B cell (primary cell): Measurements from ENCODE around the gene C19orf73. TPM values are rescaled to one million over a fixed set of nuclear protein-coding genes. Genes with fewer than 3 reads are reported as not detected.

ENCODE experiments used
- ATAC-seq: fragments of 200-7000 bp; cut with Tn5 transposase; one replicate; pipeline ENCODE4 v1.10.0; 2021; ENCODE audit warnings: low read depth, mild to moderate bottlenecking, moderate number of reproducible peaks, moderate library complexity
- CTCF ChIA-PET: fragments of 350-600 bp; sonication (Branson Sonifier 250); formaldehyde crosslinking; loops from one replicate; lab custom pipeline; 2021; ENCODE audit warnings: antibody characterized with exemption, inconsistent platforms; lab: Charles Lee
- POLR2A ChIA-PET: fragments of 350-600 bp; sonication (Branson Sonifier 250); formaldehyde crosslinking; loops from one replicate; lab custom pipeline; 2021; ENCODE audit warnings: antibody characterized with exemption; lab: Charles Lee
- DNase-seq: peaks from one replicate; pipeline ENCODE4 v3.0.0; 2013
- H2AFZ ChIP-seq: 2 replicates; pipeline ENCODE4 v1.6.1; 2012; ENCODE audit warnings: mild to moderate bottlenecking, low read depth, low read length; ENCODE audit not compliant: insufficient read depth, poor library complexity, severe bottlenecking
- H3K27ac ChIP-seq, 2 donors: 1 replicate in 1 of 2; 2 replicates in 1 of 2; pipeline ENCODE4 v1.5.1; 2012 to 2013; ENCODE audit warnings: low read length in 2 of 2, mild to moderate bottlenecking in 2 of 2, moderate library complexity in 1 of 2
- H3K27me3 ChIP-seq, 4 experiments: fragments of 200-600 bp in 1 of 4; sonication (generic) in 1 of 4; replicated peaks in 1 of 4; 1 replicate in 2 of 4; 2 replicates in 2 of 4; pipeline versions ENCODE4 v1.6.1 to v1.7.0; 2013 to 2016; ENCODE audit warnings: low read length in 3 of 4, mild to moderate bottlenecking in 2 of 4, mixed read lengths in 1 of 4, moderate library complexity in 1 of 4; ENCODE audit not compliant: insufficient read depth in 4 of 4, control insufficient read depth in 3 of 4; ENCODE audit errors: control extremely low read depth in 1 of 4
- H3K36me3 ChIP-seq, 2 experiments: replicated peaks in 1 of 2; 1 replicate in 1 of 2; 2 replicates in 1 of 2; pipeline versions ENCODE4 v1.6.1 to v1.7.1; 2013; ENCODE audit warnings: low read length in 1 of 2; ENCODE audit not compliant: insufficient read depth in 2 of 2, control insufficient read depth in 1 of 2; ENCODE audit errors: control extremely low read depth in 1 of 2, extremely low read depth in 1 of 2
- H3K4me1 ChIP-seq, 2 donors: fragments of 200-600 bp in 1 of 2; sonication (generic) in 1 of 2; 1 replicate in 1 of 2; 2 replicates in 1 of 2; pipeline versions ENCODE4 v1.5.1 to v1.6.1; 2013 to 2017; ENCODE audit warnings: low read length in 2 of 2; ENCODE audit not compliant: control insufficient read depth in 2 of 2, insufficient read depth in 2 of 2
- H3K4me2 ChIP-seq: replicated peaks from 2 replicates; pipeline ENCODE3; 2012; ENCODE audit warnings: mild to moderate bottlenecking, low read depth, low read length; ENCODE audit not compliant: poor library complexity, severe bottlenecking
- H3K4me3 ChIP-seq, 5 experiments: fragments of 200-600 bp in 1 of 5; sonication (generic) in 1 of 5; 1 replicate in 3 of 5; 2 replicates in 2 of 5; pipeline versions ENCODE4 v1.5.1 to v1.7.0; 2011 to 2016; ENCODE audit warnings: low read length in 4 of 5, mild to moderate bottlenecking in 4 of 5, low read depth in 2 of 5, control low read depth in 1 of 5, moderate library complexity in 1 of 5; ENCODE audit not compliant: insufficient read depth in 1 of 5; ENCODE audit errors: control extremely low read depth in 1 of 5, extremely low read depth in 1 of 5
- H3K79me2 ChIP-seq: fragments of 200-600 bp; sonication (generic); one replicate; pipeline ENCODE4 v1.6.0; 2016; ENCODE audit warnings: low read length; ENCODE audit not compliant: control insufficient read depth, insufficient read depth
- H3K9ac ChIP-seq: fragments of 200-600 bp; sonication (generic); 2 replicates; pipeline ENCODE4 v1.6.1; 2017; ENCODE audit warnings: mild to moderate bottlenecking, low read length, moderate library complexity
- H3K9me3 ChIP-seq, 3 donors: one replicate each; pipeline versions ENCODE4 v1.6.1 to v1.7.1; 2013; ENCODE audit warnings: low read length in 2 of 3; ENCODE audit not compliant: control insufficient read depth in 2 of 3, insufficient read depth in 1 of 3; ENCODE audit errors: control extremely low read depth in 1 of 3
- H4K20me1 ChIP-seq: 2 replicates; pipeline ENCODE4 v1.6.0; 2012; ENCODE audit warnings: mild to moderate bottlenecking, low read length; ENCODE audit not compliant: insufficient read depth, control insufficient read depth, poor library complexity, severe bottlenecking
- H3K27ac Mint-ChIP-seq: one replicate; pipeline ENCODE4 v1.8.0; 2021; ENCODE audit warnings: mixed read lengths
- H3K27me3 Mint-ChIP-seq: one replicate; pipeline ENCODE4 v1.8.0; 2021; ENCODE audit warnings: mixed read lengths
- H3K4me1 Mint-ChIP-seq: one replicate; pipeline ENCODE4 v1.8.0; 2021; ENCODE audit warnings: mixed read lengths
- H3K4me3 Mint-ChIP-seq: one replicate; pipeline ENCODE4 v1.8.0; 2021; ENCODE audit warnings: mixed read lengths
- H3K9me3 Mint-ChIP-seq: one replicate; pipeline ENCODE4 v1.8.0; 2022; ENCODE audit warnings: mixed read lengths; ENCODE audit not compliant: insufficient read depth
- CTCF ChIP-seq: fragments of 200-600 bp; IDR thresholded peaks from one replicate; pipeline ENCODE4 v1.8.0; 2022; ENCODE audit warnings: antibody characterized with exemption, mild to moderate bottlenecking
- EZH2 ChIP-seq: IDR thresholded peaks from 2 replicates; pipeline ENCODE4 v1.6.1; 2012; ENCODE audit warnings: borderline replicate concordance, low read depth, mild to moderate bottlenecking, moderate library complexity, low read length; ENCODE audit not compliant: insufficient read depth, poor library complexity, severe bottlenecking
- WGBS: methylation state at CpG from one replicate; pipeline ENCODE4 v1.1.5; 2013; ENCODE audit warnings: missing lambda C conversion rate; ENCODE audit not compliant: insufficient coverage; 5-methylcytosine and 5-hydroxymethylcytosine counted together
- intact Hi-C: fragments of 100-400 bp; cut with micrococcal nuclease; formaldehyde crosslinking; loops from one replicate; pipeline ENCODE4 v1.10.0; 2022
- polyA plus RNA-seq: library from polyadenylated mRNA; depleted of rRNA; stranded (reverse); fragments of >200 nt; gene quantifications from 2 replicates; pipeline ENCODE4 v1.2.3, GENCODE V29; 2012
- total RNA-seq, 2 donors: library from RNA; stranded (reverse); fragments of 120-200 nt in 1 of 2; gene quantifications; 1 replicate in 1 of 2; 2 replicates in 1 of 2; pipeline versions ENCODE4 v1.2.3 to v1.2.4, GENCODE V29; 2013 to 2022

The C19orf73 gene
- total and polyA plus RNA-seq, 2 donors (not counting 1 experiment from before 2014, with no cell fraction given) = 3.9 to 8.2 TPM

- H3K4me3 Mint-ChIP-seq = peak overlapping the region; percentile 80
- Histone ChIP-seq H3K4me2 (peak overlapping the region; percentile 69), H3K36me3 (no peaks in the 10 kb centered on the region), H4K20me1 (no peaks in the 10 kb centered on the region), H2AFZ (peak overlapping the region; percentile 75), H3K4me1 (peaks cover 15 to 17% of the 10 kb centered on the region in 2 donors), H3K79me2 (no peaks in the 10 kb centered on the region), H3K27ac (no peak overlapping the region), H3K4me3 (peak overlapping the region in 4 of 5 experiments; percentile 2 to 33 (median 14)), H3K9ac (no peak overlapping the region), H3K9me3 (peaks cover 0 to 16% (median 0%) of the 10 kb centered on the region in 3 donors), H3K27me3 (peaks cover 0 to 46% (median 14%) of the 10 kb centered on the region in 4 experiments)
- ChIA-PET CTCF (interaction anchor here (0.7 to 5.2 kb wide), 3 partner anchors 46 to 84 kb away, joined by 3 to 44 read pairs (median 3); no protein-coding TSS in a partner anchor), POLR2A (interaction anchor here (0.7 kb wide), 1 partner anchor 23 kb away, joined by 3 read pairs; no protein-coding TSS in a partner anchor)
- peaks cover 38% of the 10 kb centered on the region for H3K27me3 Mint-ChIP-seq
- no peaks in the 10 kb centered on the region for H3K9me3 Mint-ChIP-seq
- no peak for TF ChIP-seq CTCF
- TF ChIP-seq EZH2 = no peak
- H3K4me1 Mint-ChIP-seq = peaks cover 12% of the 10 kb centered on the region
- 4% methylated on average over 21 of the region's 21 CpGs for WGBS
- intact Hi-C loops = loop anchor here (10.0 kb wide), 1 partner anchor 62 kb away; no protein-coding TSS in a partner anchor
- DNase-seq (peak; percentile 64), ATAC-seq (peak; percentile 83)
- peak overlapping the region; percentile 32 for H3K27ac Mint-ChIP-seq
These were observed 24.0 kb upstream of the C19orf73 start for GRCh38 chr19:49142866-49143335.

- H2AFZ ChIP-seq = no peak overlapping the region
- ATAC-seq = no peak
- H3K9me3 Mint-ChIP-seq = no peaks in the 10 kb centered on the region
- intact Hi-C loops = loop anchor here (10.0 kb wide), 1 partner anchor 63 kb away; no protein-coding TSS in a partner anchor
- no peak overlapping the region for H3K27ac ChIP-seq
- peaks cover 0 to 43% (median 10%) of the 10 kb centered on the region in 4 experiments for H3K27me3 ChIP-seq
- peaks cover 10% of the 10 kb centered on the region for H3K4me1 Mint-ChIP-seq
- WGBS = 66% methylated on average over 4 of the region's 6 CpGs
- H3K27ac Mint-ChIP-seq = no peak overlapping the region
- no peak overlapping the region for H3K4me3 ChIP-seq
- no peak for TF ChIP-seq CTCF
- TF ChIP-seq EZH2 = no peak
- CTCF ChIA-PET = no interaction called here
- POLR2A ChIA-PET = no interaction called here
- DNase-seq = no peak
- peaks cover 37% of the 10 kb centered on the region for H3K27me3 Mint-ChIP-seq
- no peaks in the 10 kb centered on the region for H3K79me2 ChIP-seq
- H3K4me3 Mint-ChIP-seq = no peak overlapping the region
- H3K4me2 ChIP-seq = no peak overlapping the region
- no peaks in the 10 kb centered on the region for H4K20me1 ChIP-seq
- no peak overlapping the region for H3K9ac ChIP-seq
- H3K4me1 ChIP-seq = peaks cover 15 to 17% of the 10 kb centered on the region in 2 donors
- H3K36me3 ChIP-seq = no peaks in the 10 kb centered on the region
- peaks cover 0 to 16% (median 0%) of the 10 kb centered on the region in 3 donors for H3K9me3 ChIP-seq
These were observed 22.4 kb upstream of the C19orf73 start for GRCh38 chr19:49141352-49141751.
